A549 (cell line): ENCODE results near the gene KCTD4. TPM values are rescaled to one million over a fixed set of nuclear protein-coding genes. Genes with fewer than 3 reads are reported as not detected.

ENCODE experiments used
- ATAC-seq, 2 experiments: fragments of 200-7000 bp in 1 of 2; fragments of >200 bp in 1 of 2; cut with Nextera tagmentation in 1 of 2; cut with Tn5 transposase in 1 of 2; 3 replicates each; pipeline versions ENCODE4 v1.8.0 to v1.9.1; 2018 to 2020; ENCODE audit warnings: mild to moderate bottlenecking in 1 of 2, moderate library complexity in 1 of 2
- CTCF ChIA-PET: fragments of 300-600 bp; sonication (Branson Sonifier 250); formaldehyde crosslinking; extraction: SDS; loops from one replicate; lab custom pipeline; 2021; ENCODE audit warnings: antibody characterized with exemption, inconsistent platforms; lab: Yijun Ruan, JAX
- POLR2A ChIA-PET: fragments of 350-600 bp; formaldehyde crosslinking; extraction: SDS; loops from one replicate; lab custom pipeline; 2021; ENCODE audit warnings: antibody characterized with exemption, inconsistent platforms; lab: Yijun Ruan, JAX
- DNase-seq, 2 experiments: peaks; one replicate each; pipeline versions ENCODE4 v3.0.0 to v3.0.0-alpha.2; 2011 to 2016; ENCODE audit warnings: low read depth in 1 of 2, low spot score in 1 of 2
- FAIRE-seq: peaks from 2 replicates; lab custom pipeline; 2011; peaks lifted over from hg19 to GRCh38; lab: Jason Lieb, UNC
- H3K27ac ChIP-seq, 2 experiments: fragments of >200 bp; sonication (Bioruptor Twin); formaldehyde crosslinking; 3 replicates each; pipeline ENCODE4 v1.5.1; 2016 to 2017
- H3K4me1 ChIP-seq: fragments of >200 bp; sonication (Bioruptor Twin); formaldehyde crosslinking; 3 replicates; pipeline ENCODE4 v1.6.1; 2016
- H3K4me2 ChIP-seq: fragments of >200 bp; sonication (Bioruptor Twin); formaldehyde crosslinking; 3 replicates; pipeline ENCODE4 v1.6.1; 2016
- H3K4me3 ChIP-seq: fragments of >200 bp; sonication (Bioruptor Twin); formaldehyde crosslinking; 3 replicates; pipeline ENCODE4 v1.5.1; 2016
- H3K9me3 ChIP-seq: fragments of >200 bp; sonication (Bioruptor Twin); formaldehyde crosslinking; 3 replicates; pipeline ENCODE4 v1.6.1; 2016
- CBX8 ChIP-seq: fragments of 200-600 bp; sonication (generic); IDR thresholded peaks from 2 replicates; pipeline ENCODE4 v1.6.1; 2016
- CHD4 ChIP-seq: fragments of 200-600 bp; sonication (generic); IDR thresholded peaks from 2 replicates; pipeline ENCODE4 v1.6.1; 2016; ENCODE audit warnings: antibody characterized with exemption, mild to moderate bottlenecking, borderline replicate concordance
- CTCF ChIP-seq: fragments of >200 bp; sonication (Bioruptor Twin); formaldehyde crosslinking; IDR thresholded peaks from 3 replicates; pipeline ENCODE4 v1.5.1; 2016
- ELK1 ChIP-seq: fragments of 150-350 bp; IDR thresholded peaks from 2 replicates; pipeline ENCODE4 v1.6.1; 2014; ENCODE audit warnings: low read depth, mild to moderate bottlenecking, low read length
- ESRRA ChIP-seq: fragments of 150-350 bp; IDR thresholded peaks from 2 replicates; pipeline ENCODE4 v1.6.1; 2014; ENCODE audit warnings: mild to moderate bottlenecking, low read length, borderline replicate concordance
- FOSB ChIP-seq: fragments of 250-450 bp; sonication (Bioruptor Pico); IDR thresholded peaks from 2 replicates; pipeline ENCODE4 v1.5.0; 2020; ENCODE audit warnings: mild to moderate bottlenecking, moderate library complexity
- HDAC2 ChIP-seq: fragments of 200-600 bp; sonication (generic); IDR thresholded peaks from 2 replicates; pipeline ENCODE4 v1.6.1; 2016
- JUN ChIP-seq, 2 experiments: fragments of >200 bp; sonication (Bioruptor Twin); formaldehyde crosslinking; IDR thresholded peaks; 2 replicates in 1 of 2; 3 replicates in 1 of 2; pipeline ENCODE4 v1.6.1; 2016 to 2017
- MAX ChIP-seq: IDR thresholded peaks from 2 replicates; pipeline ENCODE4 v1.6.1; 2012
- NPAS2 ChIP-seq: fragments of 250-450 bp; sonication (Bioruptor Pico); IDR thresholded peaks from 2 replicates; pipeline ENCODE4 v1.8.0; 2022; ENCODE audit warnings: mild to moderate bottlenecking, moderate library complexity, borderline replicate concordance
- PBX3 ChIP-seq: IDR thresholded peaks from 2 replicates; pipeline ENCODE4 v1.6.1; 2012
- POLR2A ChIP-seq: IDR thresholded peaks from 2 replicates; pipeline ENCODE4 v1.6.1; 2012; ENCODE audit warnings: mild to moderate bottlenecking, low read length
- TFCP2L1 ChIP-seq: fragments of 250-450 bp; sonication (Bioruptor Pico); IDR thresholded peaks from 2 replicates; pipeline ENCODE4 v1.5.0; 2021; ENCODE audit warnings: mild to moderate bottlenecking
- ZC3H11A ChIP-seq: fragments of 450-650 bp; IDR thresholded peaks from 2 replicates; pipeline ENCODE4 v1.6.1; 2014; ENCODE audit warnings: antibody characterized with exemption, mild to moderate bottlenecking
- ZNF302 ChIP-seq: fragments of 250-450 bp; sonication (Bioruptor Pico); IDR thresholded peaks from 2 replicates; pipeline ENCODE4 v1.9.0; 2021; ENCODE audit warnings: inconsistent platforms, mild to moderate bottlenecking, moderate library complexity
- WGBS: methylation state at CpG from one replicate; pipeline ENCODE4 v1.1.6; 2017; ENCODE audit errors: missing lambda C conversion rate; 5-methylcytosine and 5-hydroxymethylcytosine counted together
- polyA plus RNA-seq, 4 experiments: library from polyadenylated mRNA; depleted of rRNA in 3 of 4; stranded (reverse); fragments of >200 nt; fragmentation: RNase III in 1 of 4; extraction: RNeasy Plus Mini Kit Qiagen cat#74134 plus additional on column Dnase treatment in 1 of 4; gene quantifications; 2 replicates in 3 of 4; 3 replicates in 1 of 4; pipeline ENCODE4 v1.2.3, GENCODE V29; 2011 to 2017
- TF ChIP-seq, protein P1 (sequence below): fragments of 250-450 bp; sonication (Bioruptor Pico); IDR thresholded peaks from 2 replicates; pipeline ENCODE4 v1.5.0; 2021; ENCODE audit warnings: mild to moderate bottlenecking, moderate library complexity, borderline replicate concordance
- TF ChIP-seq, protein P2 (sequence below): fragments of 250-450 bp; sonication (Bioruptor Pico); IDR thresholded peaks from 2 replicates; pipeline ENCODE4 v1.5.0; 2020; ENCODE audit warnings: low read depth, mild to moderate bottlenecking, moderate library complexity

KCTD4 gene
- polyA plus RNA-seq, 2 of the 4 experiments (the other 2 are of a cell fraction) = not detected

DNA sequence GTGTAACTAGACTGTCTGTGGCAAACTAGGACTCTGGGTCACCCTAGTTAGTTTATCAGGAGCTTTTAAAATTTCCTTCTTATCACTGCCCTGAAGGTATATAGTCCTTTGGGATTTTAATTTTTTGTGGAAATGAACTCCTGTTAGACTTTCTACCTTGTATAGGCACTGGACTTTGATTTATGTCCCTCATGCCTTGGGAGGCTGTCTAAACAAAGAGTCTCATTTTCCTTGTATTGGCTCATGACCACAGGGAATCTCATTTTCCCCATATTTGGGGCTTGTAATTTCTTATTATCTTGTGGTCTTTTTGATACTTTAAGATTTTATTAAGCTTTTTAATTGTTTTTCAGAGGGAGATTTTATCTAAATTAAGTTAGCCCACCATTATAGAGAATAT is 21.4 kb downstream of the KCTD4 start:
- Histone ChIP-seq H3K4me1 (peaks cover 45% of the 10 kb centered on the region), H3K9me3 (no peaks in the 10 kb centered on the region), H3K4me3 (no peak overlapping the region), H3K27ac (peak overlapping the region; percentile 31 to 69; a peak in 4 of 6 replicates), H3K4me2 (peak overlapping the region; percentile 74)
- ChIA-PET CTCF (interaction anchor here (0.9 kb wide), 1 partner anchor 60 kb away, joined by 5 read pairs; no protein-coding TSS in a partner anchor), POLR2A (no interaction called here)
- DNase-seq = peak in 1 of 2 experiments; percentile 33
- no peak for FAIRE-seq
- ATAC-seq = peak in 1 of 2 experiments; percentile 23; a peak in 2 of 6 replicates
- TF ChIP-seq TFCP2L1 (CRISPR knock-in tag) = no peak

GRCh38 chr13:45178349-45179162 is 22.3 kb downstream of the KCTD4 start:
- TF ChIP-seq ELK1 = no peak
- TF ChIP-seq CBX8 = no peak
- no peak for TF ChIP-seq MAX
- TF ChIP-seq, protein P1, sequence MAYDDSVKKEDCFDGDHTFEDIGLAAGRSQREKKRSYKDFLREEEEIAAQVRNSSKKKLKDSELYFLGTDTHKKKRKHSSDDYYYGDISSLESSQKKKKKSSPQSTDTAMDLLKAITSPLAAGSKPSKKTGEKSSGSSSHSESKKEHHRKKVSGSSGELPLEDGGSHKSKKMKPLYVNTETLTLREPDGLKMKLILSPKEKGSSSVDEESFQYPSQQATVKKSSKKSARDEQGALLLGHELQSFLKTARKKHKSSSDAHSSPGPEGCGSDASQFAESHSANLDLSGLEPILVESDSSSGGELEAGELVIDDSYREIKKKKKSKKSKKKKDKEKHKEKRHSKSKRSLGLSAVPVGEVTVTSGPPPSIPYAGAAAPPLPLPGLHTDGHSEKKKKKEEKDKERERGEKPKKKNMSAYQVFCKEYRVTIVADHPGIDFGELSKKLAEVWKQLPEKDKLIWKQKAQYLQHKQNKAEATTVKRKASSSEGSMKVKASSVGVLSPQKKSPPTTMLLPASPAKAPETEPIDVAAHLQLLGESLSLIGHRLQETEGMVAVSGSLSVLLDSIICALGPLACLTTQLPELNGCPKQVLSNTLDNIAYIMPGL = no peak
- no peak for TF ChIP-seq PBX3
- TF ChIP-seq CTCF = no peak
- no peak for TF ChIP-seq ESRRA
- no peak for TF ChIP-seq NPAS2 (CRISPR knock-in tag)
- no peak for TF ChIP-seq JUN (IDR thresholded peaks at IDR 0.05)
- TF ChIP-seq FOSB (CRISPR knock-in tag) = no peak
- TF ChIP-seq ZC3H11A = no peak
- TF ChIP-seq ZNF302 (CRISPR knock-in tag) = no peak
- TF ChIP-seq, protein P2, sequence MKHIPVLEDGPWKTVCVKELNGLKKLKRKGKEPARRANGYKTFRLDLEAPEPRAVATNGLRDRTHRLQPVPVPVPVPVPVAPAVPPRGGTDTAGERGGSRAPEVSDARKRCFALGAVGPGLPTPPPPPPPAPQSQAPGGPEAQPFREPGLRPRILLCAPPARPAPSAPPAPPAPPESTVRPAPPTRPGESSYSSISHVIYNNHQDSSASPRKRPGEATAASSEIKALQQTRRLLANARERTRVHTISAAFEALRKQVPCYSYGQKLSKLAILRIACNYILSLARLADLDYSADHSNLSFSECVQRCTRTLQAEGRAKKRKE (CRISPR knock-in tag) = no peak
- no peak for TF ChIP-seq HDAC2
- no peak for TF ChIP-seq POLR2A
- no peak for TF ChIP-seq CHD4
- H3K9me3 ChIP-seq = no peaks in the 10 kb centered on the region
- peaks cover 45% of the 10 kb centered on the region for H3K4me1 ChIP-seq
- POLR2A ChIA-PET = no interaction called here
- peak; percentile 47 to 80; a peak in 4 of 6 replicates for ATAC-seq
- no peak overlapping the region for H3K4me3 ChIP-seq
- H3K27ac ChIP-seq = peak overlapping the region; percentile 31 to 69; a peak in 4 of 6 replicates
- peak overlapping the region; percentile 74 for H3K4me2 ChIP-seq
- no peak for FAIRE-seq
- CTCF ChIA-PET = no interaction called here
- WGBS = 59% methylated on average over 3 of the region's 3 CpGs
- DNase-seq = peak in 1 of 2 experiments; percentile 24
